Forelimb muscle (tissue), 1 donor: ENCODE results near the gene CPNE9. TPM values are rescaled to one million over a fixed set of nuclear protein-coding genes. Genes with fewer than 3 reads are reported as not detected.
A peak's percentile ranks its signal among the peaks of the same experiment; 100 is the strongest.

Source experiments
- DNase-seq: peaks from one replicate; pipeline ENCODE4 v3.0.0-alpha.2; 2013; ENCODE audit warnings: low read depth
- polyA plus RNA-seq: library from polyadenylated mRNA; unstranded; fragments of 120-200 nt; gene quantifications from one replicate; pipeline ENCODE4 v1.2.1, GENCODE V29; 2013; ENCODE audit not compliant: insufficient read length

Gene CPNE9
- polyA plus RNA-seq, 1 donor, result not detected

GRCh38 chr3:9687514-9687913 is 16.1 kb upstream of the CPNE9 start:
- DNase-seq, result no peak

- DNase-seq, result no peak
These were observed 14.7 kb upstream of the CPNE9 start for GRCh38 chr3:9688961-9689360.

DNA sequence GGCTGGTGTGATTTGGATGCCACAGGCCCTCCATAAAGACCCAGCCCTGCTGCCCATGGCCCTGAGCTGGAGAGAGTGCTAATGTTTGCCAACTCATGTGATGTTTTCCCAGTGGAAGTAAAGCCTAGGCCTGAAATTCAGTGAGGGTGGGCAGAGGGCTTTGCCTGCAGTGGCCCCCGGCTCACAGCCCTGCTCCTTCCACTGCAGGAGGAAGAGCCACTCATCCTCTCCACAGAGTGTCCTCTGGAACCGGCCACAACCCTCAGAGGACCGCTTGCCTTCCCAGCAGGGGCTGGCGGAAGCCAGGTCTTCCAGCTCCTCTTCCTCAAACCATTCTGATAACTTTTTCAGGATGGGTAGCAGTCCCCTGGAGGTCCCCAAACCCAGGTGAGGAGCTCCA is 13.9 kb upstream of the CPNE9 start:
- DNase-seq, result no peak

GRCh38 chr3:9690451-9691450 is 12.9 kb upstream of the CPNE9 start:
- no peak for DNase-seq

DNA sequence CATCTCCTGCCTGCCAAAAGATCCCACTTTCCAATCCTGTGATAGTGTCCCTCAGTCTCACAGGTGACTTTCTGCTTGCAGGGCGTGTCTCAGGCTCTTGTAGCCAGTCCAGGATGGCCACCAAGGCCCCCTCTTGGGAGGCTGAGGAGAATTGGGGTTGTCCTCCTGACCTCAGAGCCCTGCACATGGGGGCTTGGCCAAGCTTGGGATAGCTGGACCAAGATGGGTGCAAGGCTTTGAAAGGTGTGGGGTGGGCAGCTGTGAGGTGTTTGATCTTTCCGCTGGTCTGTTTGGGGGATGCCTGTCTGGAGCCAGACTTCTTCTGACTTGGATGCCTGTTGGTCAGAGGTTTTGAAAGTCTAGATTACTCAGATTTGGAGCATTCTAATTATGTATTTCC is 12.0 kb upstream of the CPNE9 start:
- DNase-seq, result no peak

DNA sequence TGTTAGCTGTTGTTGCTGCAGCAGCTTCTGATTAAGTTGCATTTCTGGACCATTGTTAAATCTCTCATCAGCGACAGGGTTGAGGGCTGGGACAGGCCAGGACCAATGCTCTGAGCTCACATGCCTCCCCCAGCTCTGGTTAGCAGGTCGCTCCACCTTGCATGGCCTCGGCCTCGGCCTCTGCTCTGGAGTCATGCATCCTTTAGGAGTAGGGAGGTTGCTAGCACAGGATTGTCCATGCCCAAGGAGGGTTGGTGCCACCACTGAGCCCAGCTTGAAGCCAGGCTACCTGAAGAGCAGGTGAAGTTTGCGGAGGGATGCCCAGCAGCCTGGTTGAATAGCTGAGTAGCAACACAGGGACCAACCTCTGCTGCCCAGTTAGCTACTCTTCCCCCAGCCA is 11.2 kb upstream of the CPNE9 start:
- DNase-seq, result no peak

DNA sequence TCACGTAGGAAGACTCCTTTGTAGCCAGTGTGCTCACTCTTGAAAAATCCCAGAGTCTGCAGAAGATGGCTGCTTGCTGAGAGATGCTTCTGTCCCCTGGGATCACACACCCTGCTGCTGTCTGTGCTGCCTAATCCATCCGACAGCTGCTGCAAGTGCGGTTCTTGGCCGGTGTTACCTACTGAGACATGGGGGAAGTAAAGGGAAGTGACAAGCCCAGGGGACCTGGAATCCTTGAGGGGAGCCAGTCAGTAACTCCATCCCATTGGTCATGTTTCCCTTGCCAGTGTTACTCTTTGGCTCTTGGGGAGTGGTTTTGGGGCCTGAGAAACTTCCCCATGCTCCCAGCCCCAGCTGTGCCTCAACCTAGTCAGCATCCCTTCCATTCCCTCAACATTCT is 8.3 kb upstream of the CPNE9 start:
- no peak for DNase-seq

DNA sequence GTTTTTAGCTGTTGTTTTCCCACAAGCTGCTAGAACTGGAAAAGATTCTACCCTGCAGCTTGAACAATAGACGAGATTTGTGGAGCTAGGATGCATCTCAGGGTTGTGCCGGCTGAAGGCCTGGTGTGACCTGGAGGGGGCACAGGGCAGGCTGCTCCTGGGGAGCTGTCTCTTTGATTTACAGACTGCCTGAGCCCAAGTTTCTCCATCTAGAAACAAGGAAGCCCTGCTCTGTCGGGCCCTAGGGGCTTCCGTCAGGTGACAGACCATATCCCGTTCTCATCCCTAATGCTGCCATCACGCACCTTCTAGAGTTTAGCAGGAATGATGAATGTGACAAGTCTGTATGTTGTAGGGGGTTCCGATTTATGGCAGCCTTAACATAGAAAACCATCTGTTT is 7.9 kb upstream of the CPNE9 start:
- DNase-seq, result no peak

GRCh38 chr3:9696480-9697220 is 7.0 kb upstream of the CPNE9 start:
- DNase-seq, result no peak

DNA sequence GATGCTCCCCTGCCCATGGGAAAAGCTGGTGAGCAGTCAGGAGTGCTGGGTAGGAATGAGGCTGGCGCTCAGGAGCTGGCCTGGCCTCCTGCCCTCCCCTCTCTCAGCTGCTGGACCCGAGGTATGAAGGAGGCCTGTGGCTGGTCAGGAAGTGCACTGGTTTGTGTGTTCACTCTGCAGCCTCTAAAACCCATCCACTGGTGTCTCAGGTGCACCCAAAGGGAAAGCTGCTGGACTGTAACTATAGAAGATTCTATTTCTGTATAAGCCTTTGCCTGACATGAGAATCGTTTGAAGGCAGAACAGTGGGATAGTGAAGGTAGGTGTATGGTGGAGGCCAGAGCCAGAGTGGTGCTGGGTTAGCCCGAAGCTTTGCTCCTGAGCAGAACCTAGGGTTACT is 5.7 kb upstream of the CPNE9 start:
- DNase-seq, result no peak

GRCh38 chr3:9698293-9698692 is 5.3 kb upstream of the CPNE9 start:
- DNase-seq, result no peak

- no peak for DNase-seq
These were observed 3.1 kb upstream of the CPNE9 start for GRCh38 chr3:9700536-9700935.

DNA sequence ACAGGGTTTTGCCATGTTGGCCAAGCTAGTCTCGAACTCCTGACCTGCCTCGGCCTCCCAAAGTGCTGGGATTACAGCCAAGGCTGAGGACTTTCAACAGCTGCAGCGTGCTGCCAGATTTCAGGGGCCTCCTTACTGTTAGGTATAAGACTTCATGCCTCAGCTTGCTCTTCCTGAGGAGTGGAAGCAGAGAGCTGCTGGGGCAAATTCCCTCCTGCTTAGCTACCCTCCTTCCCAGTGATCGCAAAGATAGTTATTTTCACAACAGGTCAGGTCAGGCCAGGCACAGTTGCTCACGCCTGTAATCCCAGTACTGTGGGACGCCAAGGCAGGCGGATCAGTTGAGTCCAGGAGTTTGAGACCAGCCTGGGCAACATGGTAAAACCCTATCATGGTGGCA is 2.6 kb upstream of the CPNE9 start:
- DNase-seq, result no peak

- DNase-seq, result no peak
These were observed 1.9 kb upstream of the CPNE9 start for GRCh38 chr3:9701711-9702110.

DNA sequence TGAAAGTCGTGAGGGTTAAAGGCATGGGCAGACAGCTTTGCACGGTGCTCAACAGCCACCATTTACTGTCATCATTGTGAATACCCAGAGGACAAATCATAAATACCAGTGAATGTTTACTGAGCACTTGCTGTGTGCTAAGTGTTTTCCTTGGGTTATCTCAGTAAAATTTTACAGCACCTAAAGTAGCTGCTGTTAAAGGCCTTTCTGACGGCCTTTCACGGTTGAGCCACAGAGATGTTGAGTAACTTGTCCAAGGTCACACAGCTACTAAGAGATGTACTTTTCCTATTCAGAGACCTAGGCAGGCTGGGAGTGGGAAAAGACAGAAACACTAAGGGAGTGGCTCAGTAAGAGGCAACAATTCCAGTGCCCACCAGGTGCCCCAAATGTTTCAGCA is 393 bp upstream of the CPNE9 start:
- DNase-seq, result no peak

- DNase-seq, result no peak
These were observed 1.0 kb downstream of the CPNE9 start for GRCh38 chr3:9704347-9705322.

GRCh38 chr3:9710174-9710739 is 6.6 kb downstream of the CPNE9 start:
- no peak for DNase-seq

- no peak for DNase-seq
These were observed 8.8 kb downstream of the CPNE9 start for GRCh38 chr3:9712415-9712814.

DNA sequence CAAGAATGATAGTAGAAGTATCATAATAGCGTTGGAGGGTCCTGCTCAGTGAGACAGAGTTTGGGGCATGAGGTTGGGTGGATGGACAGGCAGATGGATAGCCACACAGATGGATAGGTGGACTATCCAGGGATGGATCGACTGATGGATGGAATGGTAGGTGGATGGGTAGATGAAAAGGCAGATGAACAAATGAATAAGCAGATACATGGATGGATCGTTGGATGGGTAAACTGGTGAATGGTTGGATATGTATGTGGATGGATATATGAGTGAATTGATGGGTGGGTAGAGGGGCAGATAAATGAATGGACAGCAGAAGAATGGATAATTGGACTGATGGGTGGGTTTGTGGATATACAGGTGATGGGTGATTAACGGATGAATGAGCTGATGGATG is 9.5 kb downstream of the CPNE9 start:
- no peak for DNase-seq

GRCh38 chr3:9715136-9715535 is 11.5 kb downstream of the CPNE9 start:
- no peak for DNase-seq

- DNase-seq, result peak; percentile 38
These were observed 12.3 kb downstream of the CPNE9 start for GRCh38 chr3:9715764-9716437.
